ENCODE results near the gene CSF1R.
"Not testable (repeated sequence)": the region's sequence is repeated elsewhere in the genome, so short reads cannot be mapped to it uniquely, and the experiment has no call there.

The CSF1R gene

GRCh38 chr5:150103678-150104549 lies 17.6 kb upstream of the CSF1R start:
- DNase-seq (ENCODE audit: low spot score), result no peak

GRCh38 chr5:150101023-150101422 lies 14.7 kb upstream of the CSF1R start:
- DNase-seq (ENCODE audit: low spot score), result no peak

- no peak for DNase-seq (ENCODE audit: low spot score)
Measured at GRCh38 chr5:150097152-150097551, 10.8 kb upstream of the CSF1R start.

- no peak for DNase-seq (ENCODE audit: low spot score)
Measured at GRCh38 chr5:150092159-150092787, 5.9 kb upstream of the CSF1R start.

GRCh38 chr5:150085191-150085912 lies 1.0 kb downstream of the CSF1R start:
- DNase-seq (ENCODE audit: low spot score), result no peak

- DNase-seq (ENCODE audit: low spot score), result not testable (repeated sequence)
Measured at GRCh38 chr5:150084754-150085153, 1.6 kb downstream of the CSF1R start.

GRCh38 chr5:150082889-150083288 lies 3.5 kb downstream of the CSF1R start:
- DNase-seq (ENCODE audit: low spot score), result peak; percentile 44

- no peak for DNase-seq (ENCODE audit: low spot score)
Measured at GRCh38 chr5:150082374-150082773, 4.0 kb downstream of the CSF1R start.

GRCh38 chr5:150081541-150082283 lies 4.6 kb downstream of the CSF1R start:
- peak; percentile 90 for DNase-seq (ENCODE audit: low spot score)

GRCh38 chr5:150080696-150081435 lies 5.5 kb downstream of the CSF1R start:
- no peak for DNase-seq (ENCODE audit: low spot score)

- no peak for DNase-seq (ENCODE audit: low spot score)
Measured at GRCh38 chr5:150079909-150080461, 6.4 kb downstream of the CSF1R start.

GRCh38 chr5:150078802-150079689 lies 7.3 kb downstream of the CSF1R start:
- DNase-seq (ENCODE audit: low spot score), result no peak

GRCh38 chr5:150077996-150078801 lies 8.2 kb downstream of the CSF1R start:
- no peak for DNase-seq (ENCODE audit: low spot score)

- DNase-seq (ENCODE audit: low spot score), result no peak
Measured at GRCh38 chr5:150077060-150077459, 9.3 kb downstream of the CSF1R start.

- DNase-seq (ENCODE audit: low spot score), result no peak
Measured at GRCh38 chr5:150075806-150076205, 10.5 kb downstream of the CSF1R start.

GRCh38 chr5:150075233-150075632 lies 11.1 kb downstream of the CSF1R start:
- no peak for DNase-seq (ENCODE audit: low spot score)

GRCh38 chr5:150073677-150074076 lies 12.7 kb downstream of the CSF1R start:
- DNase-seq (ENCODE audit: low spot score), result no peak

GRCh38 chr5:150073086-150073625 lies 13.2 kb downstream of the CSF1R start:
- DNase-seq (ENCODE audit: low spot score), result no peak

GRCh38 chr5:150070821-150071220 lies 15.5 kb downstream of the CSF1R start:
- no peak for DNase-seq (ENCODE audit: low spot score)

All from kidney capillary endothelial cell (primary cell).